GM18508 (cell line): ENCODE measurements around the gene MOV10L1.

ENCODE experiments used
- ATAC-seq: cut with Tn5 transposase; IDR thresholded peaks from one replicate; pipeline ENCODE4 v1.9.1; 2021; ENCODE audit warnings: moderate number of reproducible peaks; ENCODE audit not compliant: insufficient read depth, unreplicated experiment

The MOV10L1 gene

GRCh38 chr22:50171319-50171964 is 81.6 kb downstream of the MOV10L1 start:
- no peak for ATAC-seq

DNA sequence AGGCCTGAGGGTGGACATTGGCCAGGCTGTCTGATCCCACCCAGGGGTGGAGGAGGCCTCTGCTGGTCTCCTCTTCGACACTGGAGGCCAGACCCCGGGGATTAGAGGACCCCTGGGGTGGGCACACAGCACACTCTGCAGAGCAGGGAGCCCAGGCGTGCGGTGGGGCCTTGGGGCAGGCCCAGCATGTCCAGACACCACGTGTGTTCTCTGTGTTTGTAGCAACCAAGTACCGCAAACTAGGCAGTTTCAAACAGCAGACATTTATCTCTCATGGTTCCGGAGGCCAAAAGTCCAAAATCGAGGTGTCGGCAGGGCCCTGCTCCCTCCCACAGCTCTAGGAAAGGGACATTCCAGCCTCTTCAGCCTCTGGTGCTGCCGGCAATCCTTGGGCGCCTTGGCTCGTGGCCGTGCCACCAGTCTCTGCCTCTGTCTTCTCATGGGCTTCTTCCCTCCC is 82.2 kb downstream of the MOV10L1 start:
- ATAC-seq, result no peak

DNA sequence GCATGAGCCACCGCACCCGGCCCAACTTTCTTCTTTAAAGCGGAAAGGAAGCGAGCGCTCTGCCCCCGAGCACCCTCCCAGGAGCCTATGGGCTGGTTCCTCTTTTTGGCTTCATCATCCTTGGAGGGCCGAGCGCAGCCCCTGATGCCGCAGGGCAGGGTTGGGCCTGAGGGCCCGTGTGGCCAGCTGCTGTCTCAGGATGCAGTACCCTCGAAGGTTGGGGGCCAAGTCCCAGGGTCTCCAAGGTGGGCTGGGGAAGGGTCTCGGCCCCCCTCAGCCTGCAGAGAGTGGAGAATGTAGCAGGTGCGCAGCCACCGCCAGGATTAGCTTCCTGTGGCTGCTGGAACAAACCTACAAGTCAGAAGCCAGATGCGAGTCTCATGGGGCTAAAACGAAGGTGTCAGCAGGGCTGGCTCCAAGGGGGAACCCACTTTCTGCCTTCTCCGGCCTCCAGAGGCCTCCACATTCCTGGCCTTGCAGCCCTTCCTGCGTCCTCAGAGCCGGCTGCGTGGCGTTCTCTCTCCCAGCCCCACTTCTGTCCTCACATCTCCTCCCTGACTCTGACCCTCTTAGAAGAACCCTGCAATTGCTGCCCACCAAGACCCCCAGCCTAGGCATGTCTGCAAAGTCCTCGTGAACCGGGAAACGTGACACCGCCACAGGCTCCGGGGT is 83.6 kb downstream of the MOV10L1 start:
- ATAC-seq, result no peak

- no peak for ATAC-seq
Measured at GRCh38 chr22:50173983-50174355, 84.2 kb downstream of the MOV10L1 start.

DNA sequence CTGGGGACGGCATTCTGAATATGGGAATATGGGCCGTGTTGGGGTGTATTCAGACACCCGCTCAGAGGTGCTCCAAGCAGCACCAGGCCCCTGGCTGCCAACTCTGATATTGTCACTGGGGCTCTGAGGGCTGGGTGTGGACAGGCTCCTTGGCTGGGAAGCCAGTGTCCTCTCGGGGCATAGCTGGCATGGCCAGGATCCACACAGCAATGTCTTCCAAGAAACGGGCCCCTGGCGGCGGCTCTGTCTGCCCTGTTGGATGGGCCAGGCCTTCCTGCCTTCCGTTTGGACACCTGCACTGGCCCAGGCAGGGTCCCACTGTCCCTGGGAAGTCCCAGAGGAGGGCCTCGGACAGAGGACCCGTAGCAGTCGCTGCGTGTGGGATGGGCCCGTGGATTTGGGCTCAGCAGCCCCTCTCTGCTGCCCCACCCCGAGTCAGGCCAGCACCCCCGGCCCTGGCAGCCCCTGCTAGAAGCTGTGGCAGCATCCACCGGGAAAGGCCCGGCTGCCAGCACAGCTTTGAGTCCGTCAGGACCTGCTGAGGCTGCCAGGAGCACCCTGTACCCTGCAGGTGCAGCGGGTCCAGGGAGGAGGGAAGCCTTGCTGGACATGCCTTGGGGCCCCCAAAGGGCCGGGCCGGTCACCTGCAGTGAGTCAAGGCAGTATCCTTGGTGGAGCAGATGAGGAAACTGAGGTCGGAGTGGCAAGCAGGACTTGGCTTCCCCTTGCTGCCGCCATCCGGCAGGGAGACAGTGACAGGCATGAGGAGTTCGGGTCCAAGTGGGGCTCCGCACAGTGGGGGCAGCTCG is 84.8 kb downstream of the MOV10L1 start:
- no peak for ATAC-seq

DNA sequence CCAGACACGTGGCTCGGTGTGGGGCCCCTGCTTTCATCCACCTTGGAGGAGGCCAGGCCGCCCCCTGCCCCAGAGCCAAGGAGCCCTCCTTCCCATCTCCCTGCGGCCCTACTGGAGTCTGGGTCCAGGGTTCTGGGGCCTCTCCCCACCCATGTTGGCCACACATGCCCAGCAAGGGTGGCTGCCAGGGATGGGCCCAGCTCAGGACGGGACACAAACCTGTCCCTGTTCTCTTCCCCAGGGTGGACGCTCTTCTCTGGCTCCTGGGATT is 85.3 kb downstream of the MOV10L1 start:
- ATAC-seq, result no peak

DNA sequence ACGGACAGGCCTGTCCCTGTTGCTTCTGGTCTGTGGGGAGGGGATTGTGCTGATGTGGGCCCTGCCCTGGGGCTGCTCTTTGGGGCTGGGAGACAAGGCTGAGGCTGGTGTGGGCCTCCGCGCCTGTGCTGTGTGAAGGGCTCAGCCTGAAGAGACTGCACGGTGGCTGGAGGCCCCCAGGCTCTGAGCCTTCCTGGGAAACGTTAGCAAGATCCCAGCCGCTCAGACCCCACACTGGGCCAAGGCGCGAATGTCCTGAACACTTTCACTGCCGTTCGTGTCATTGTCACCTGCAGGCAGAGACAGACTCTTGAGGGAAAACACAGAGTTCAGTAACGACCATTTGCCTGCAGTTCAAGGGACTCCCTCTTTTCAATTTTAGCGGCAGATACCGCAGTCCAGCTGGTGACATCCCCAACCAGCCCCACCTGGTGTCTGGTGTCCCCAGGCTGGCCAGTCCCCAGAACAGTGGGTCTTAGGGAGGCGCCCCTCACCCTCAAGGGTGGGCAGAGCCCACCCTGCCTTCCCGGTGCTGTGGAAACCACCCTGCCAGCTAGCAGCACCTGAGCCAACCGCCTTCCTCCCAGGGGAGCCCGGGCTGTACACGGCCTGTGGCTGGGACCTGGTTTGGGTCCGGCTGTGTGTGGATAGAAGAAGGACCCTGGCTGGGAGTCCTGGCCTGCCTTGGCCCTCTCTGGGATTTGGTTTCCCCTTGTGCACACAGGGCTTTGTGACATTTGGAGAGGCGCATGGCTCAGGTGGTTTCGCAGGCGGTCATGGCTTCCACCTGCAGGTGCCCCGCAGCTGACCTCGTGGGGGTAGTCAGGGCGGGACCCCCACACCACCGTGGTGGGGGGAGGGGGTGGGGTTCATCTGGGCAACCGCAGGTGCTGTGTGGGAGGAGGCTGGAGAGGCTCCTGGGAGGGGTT is 86.4 kb downstream of the MOV10L1 start:
- no peak for ATAC-seq

DNA sequence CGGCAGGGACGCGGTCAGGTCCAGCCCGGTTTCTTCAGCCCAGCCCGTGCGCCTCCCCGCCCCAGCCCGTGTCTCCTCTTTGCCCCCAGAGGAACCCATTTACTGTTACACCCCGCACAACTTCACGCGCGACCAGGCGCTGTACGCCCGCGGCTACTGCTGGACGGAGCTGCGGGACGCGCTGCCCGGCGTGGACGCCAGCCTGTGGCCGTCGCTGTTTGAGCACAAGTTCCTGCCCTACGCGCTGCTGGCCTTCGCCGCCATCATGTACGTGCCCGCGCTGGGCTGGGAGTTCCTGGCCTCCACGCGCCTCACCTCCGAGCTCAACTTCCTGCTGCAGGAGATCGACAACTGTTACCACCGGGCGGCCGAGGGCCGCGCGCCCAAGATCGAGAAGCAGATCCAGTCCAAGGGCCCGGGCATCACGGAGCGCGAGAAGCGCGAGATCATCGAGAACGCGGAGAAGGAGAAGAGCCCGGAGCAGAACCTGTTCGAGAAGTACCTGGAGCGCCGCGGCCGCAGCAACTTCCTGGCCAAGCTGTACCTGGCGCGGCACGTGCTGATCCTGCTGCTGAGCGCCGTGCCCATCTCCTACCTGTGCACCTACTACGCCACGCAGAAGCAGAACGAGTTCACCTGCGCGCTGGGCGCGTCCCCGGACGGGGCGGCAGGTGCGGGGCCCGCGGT is 87.2 kb downstream of the MOV10L1 start:
- ATAC-seq, result no peak

- no peak for ATAC-seq
Measured at GRCh38 chr22:50177537-50178470, 88.0 kb downstream of the MOV10L1 start.

- no peak for ATAC-seq
Measured at GRCh38 chr22:50178471-50178864, 88.7 kb downstream of the MOV10L1 start.

- no peak for ATAC-seq
Measured at GRCh38 chr22:50178871-50179869, 89.4 kb downstream of the MOV10L1 start.

DNA sequence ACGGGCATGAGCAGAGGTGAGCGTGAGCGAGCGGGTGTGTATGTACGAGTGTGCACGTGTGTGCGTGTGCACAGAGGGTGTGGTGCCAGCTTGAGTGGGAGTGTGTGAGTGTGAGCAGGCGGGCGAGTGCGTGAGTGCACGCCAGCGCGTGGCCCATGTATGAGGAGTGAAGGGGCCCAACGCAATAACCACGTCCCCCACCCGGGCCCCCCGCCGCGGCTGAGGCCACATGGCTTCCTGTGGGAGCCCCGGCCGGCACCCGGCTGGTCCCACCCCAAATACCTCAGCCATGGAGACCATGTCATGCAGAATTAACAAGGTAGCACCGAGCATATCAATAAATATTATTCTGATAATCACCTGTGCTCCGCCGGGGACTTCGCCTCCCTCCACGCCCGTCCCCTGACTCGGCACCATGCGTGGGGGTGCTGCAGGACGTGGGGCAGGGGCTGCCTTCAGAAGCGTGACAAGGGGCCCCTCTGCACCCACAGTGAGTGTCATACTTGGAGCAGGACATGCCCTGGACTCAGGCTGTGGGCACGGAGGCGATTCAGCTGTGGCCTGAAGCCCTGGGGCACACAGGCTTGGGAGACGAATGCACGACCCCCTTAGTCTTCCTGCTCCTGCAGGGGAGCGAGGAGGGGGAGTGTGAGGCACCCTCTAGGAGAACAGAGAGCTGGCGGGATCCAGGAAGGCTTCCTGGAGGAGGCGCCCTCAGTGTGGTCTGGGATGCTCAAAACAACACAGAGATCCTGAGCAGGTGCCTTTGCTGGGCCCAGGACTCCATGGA is 90.3 kb downstream of the MOV10L1 start:
- ATAC-seq, result no peak

DNA sequence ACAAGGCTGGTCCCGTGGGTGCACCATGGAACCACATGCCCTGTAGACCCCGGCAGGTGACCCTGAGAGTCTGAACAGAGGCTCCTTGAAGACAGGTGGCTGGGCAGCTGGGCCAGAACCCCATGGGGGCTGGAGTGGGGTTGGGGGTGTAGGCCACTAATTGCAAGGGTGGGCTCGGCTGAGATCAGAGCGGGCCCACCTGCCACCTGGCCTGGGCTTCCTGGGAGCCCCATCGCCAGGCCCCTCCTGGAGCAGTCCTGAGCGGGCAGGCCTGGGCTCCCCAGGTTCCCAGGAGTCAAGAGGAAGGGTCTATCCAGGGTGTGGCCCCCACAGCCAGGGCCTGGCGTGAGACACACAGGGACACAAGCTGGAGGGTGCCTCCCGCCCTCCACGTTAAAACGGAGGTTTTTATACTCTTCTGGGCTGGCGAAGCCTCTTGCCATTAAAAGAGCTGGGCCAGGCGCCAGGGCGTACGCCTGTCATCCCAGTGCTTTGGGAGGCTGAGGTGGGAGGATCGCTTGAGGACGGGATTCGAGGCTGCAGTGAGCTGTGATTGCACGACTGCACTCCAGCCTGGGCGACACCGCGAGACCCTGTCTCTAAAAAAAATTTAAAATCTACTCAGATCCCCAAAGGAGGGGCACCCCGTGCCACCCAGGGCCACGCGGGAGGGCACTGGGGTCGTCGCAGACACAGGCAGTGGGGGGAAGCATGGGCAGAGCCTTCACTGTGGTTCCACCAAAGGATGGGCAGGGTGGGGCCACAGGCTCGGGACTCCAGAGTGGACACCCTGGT is 91.1 kb downstream of the MOV10L1 start:
- no peak for ATAC-seq

- no peak for ATAC-seq
Measured at GRCh38 chr22:50182176-50183081, 92.6 kb downstream of the MOV10L1 start.
